Breast epithelium (tissue), 4 donors: ENCODE data around the gene TAP1. TPM values are rescaled to one million over a fixed set of nuclear protein-coding genes. Genes with fewer than 3 reads are reported as not detected.

Experiments used
- DNase-seq, 2 donors: peaks; one replicate each; pipeline ENCODE4 v3.0.0-alpha.2; 2019; ENCODE audit warnings: low spot score in 2 of 2
- H3K27ac ChIP-seq, 2 donors: fragments of 200-600 bp; sonication (generic) in 1 of 2; one replicate each; pipeline ENCODE4 v1.5.1; 2016 to 2019; ENCODE audit warnings: mild to moderate bottlenecking in 1 of 2
- H3K27me3 ChIP-seq, 2 donors: fragments of 200-600 bp; sonication (generic) in 1 of 2; one replicate each; pipeline versions ENCODE4 v1.5.1 to v1.6.0; 2017 to 2019; ENCODE audit warnings: control low read depth in 1 of 2, mild to moderate bottlenecking in 1 of 2
- H3K36me3 ChIP-seq: fragments of 200-600 bp; one replicate; pipeline ENCODE4 v1.5.1; 2019
- H3K4me1 ChIP-seq, 2 donors: fragments of 200-600 bp; sonication (generic); one replicate each; pipeline ENCODE4 v1.5.1; 2016 to 2019; ENCODE audit warnings: control low read depth in 1 of 2
- H3K4me3 ChIP-seq, 3 donors: fragments of 200-600 bp; sonication (generic); 1 replicate in 2 of 3; 2 replicates in 1 of 3; pipeline ENCODE4 v1.5.1; 2016 to 2019; ENCODE audit warnings: mild to moderate bottlenecking in 3 of 3, moderate library complexity in 2 of 3
- H3K9me3 ChIP-seq, 2 donors: fragments of 200-600 bp; sonication (generic) in 1 of 2; one replicate each; pipeline ENCODE4 v1.5.1; 2016 to 2019; ENCODE audit warnings: control low read depth in 1 of 2
- CTCF ChIP-seq, 3 donors: fragments of 450-650 bp; IDR thresholded peaks; one replicate each; pipeline ENCODE4 v1.5.1; 2016 to 2017; ENCODE audit warnings: antibody characterized with exemption in 3 of 3, mild to moderate bottlenecking in 3 of 3, moderate library complexity in 3 of 3
- POLR2A ChIP-seq: fragments of 450-650 bp; IDR thresholded peaks from one replicate; pipeline ENCODE4 v1.6.1; 2016; ENCODE audit warnings: antibody characterized with exemption, mild to moderate bottlenecking, moderate library complexity
- POLR2AphosphoS5 ChIP-seq, 3 donors: sonication (generic); formaldehyde crosslinking; IDR thresholded peaks; one replicate each; pipeline ENCODE4 v1.6.1; 2017; ENCODE audit warnings: antibody characterized with exemption in 3 of 3
- intact Hi-C: fragments of 100-400 bp; cut with DNase I; formaldehyde crosslinking; loops from one replicate; pipeline ENCODE4 v1.15.1; 2023; ENCODE audit warnings: low total_unique reads
- total RNA-seq, 3 donors: library from RNA; depleted of rRNA; stranded (reverse); fragments of >200 nt; gene quantifications; one replicate each; pipeline ENCODE4 v1.1.0, GENCODE V29; 2016

TAP1 gene
- total RNA-seq, 3 donors from 2014 or later = 24.2 to 40.6 (median 28.7) TPM

- DNase-seq = no peak
- intact Hi-C loops = no loop called here
- H3K36me3 ChIP-seq = peaks cover 4% of the 10 kb centered on the region
Observed at GRCh38 chr6:32843331-32843978, 10.0 kb downstream of the TAP1 start.

GRCh38 chr6:32842690-32843089 lies 10.8 kb downstream of the TAP1 start:
- no peak for TF ChIP-seq POLR2A
- no peak for TF ChIP-seq CTCF (IDR thresholded peaks at IDR 0.05)
- no peak for TF ChIP-seq POLR2AphosphoS5 (IDR thresholded peaks at IDR 0.05)
- Histone ChIP-seq H3K27ac (peak overlapping the region; percentile 28 to 97), H3K4me1 (peaks cover 0 to 10% of the 10 kb centered on the region in 2 donors), H3K27me3 (no peaks in the 10 kb centered on the region), H3K4me3 (peak overlapping the region; percentile 63 to 89 (median 84)), H3K36me3 (peaks cover 4% of the 10 kb centered on the region), H3K9me3 (no peaks in the 10 kb centered on the region)
- intact Hi-C loops = no loop called here
- peak in 1 of 2 donors; percentile 13 for DNase-seq

More at GRCh38 chr6:32843331-32843978, 10.0 kb downstream of the TAP1 start:
- H3K4me3 ChIP-seq = peak overlapping the region; percentile 63 to 89 (median 84)
- TF ChIP-seq POLR2AphosphoS5 (IDR thresholded peaks at IDR 0.05) (no peak), CTCF (IDR thresholded peaks at IDR 0.05) (no peak), POLR2A (no peak)
- H3K4me1 ChIP-seq = peaks cover 0 to 8% of the 10 kb centered on the region in 2 donors
- peak overlapping the region; percentile 92 to 97 for H3K27ac ChIP-seq
- H3K27me3 ChIP-seq = no peaks in the 10 kb centered on the region
- no peaks in the 10 kb centered on the region for H3K9me3 ChIP-seq

- peak overlapping the region in 1 of 3 donors; percentile 89 for H3K4me3 ChIP-seq
- peaks cover 0 to 15% of the 10 kb centered on the region in 2 donors for H3K4me1 ChIP-seq
- intact Hi-C loops = no loop called here
- no peaks in the 10 kb centered on the region for H3K9me3 ChIP-seq
- peak overlapping the region; percentile 28 to 97 for H3K27ac ChIP-seq
- H3K36me3 ChIP-seq = peaks cover 4% of the 10 kb centered on the region
- no peak for TF ChIP-seq POLR2A
- TF ChIP-seq CTCF (IDR thresholded peaks at IDR 0.05) = no peak
- no peak for TF ChIP-seq POLR2AphosphoS5 (IDR thresholded peaks at IDR 0.05)
- peak in 1 of 2 donors; percentile 3 for DNase-seq
- H3K27me3 ChIP-seq = no peaks in the 10 kb centered on the region
Observed at GRCh38 chr6:32842021-32842650, 11.4 kb downstream of the TAP1 start.

GRCh38 chr6:32840604-32841246 lies 12.8 kb downstream of the TAP1 start:
- Histone ChIP-seq H3K36me3 (no peaks in the 10 kb centered on the region), H3K4me3 (no peak overlapping the region), H3K4me1 (peaks cover 0 to 15% of the 10 kb centered on the region in 2 donors), H3K27ac (no peak overlapping the region), H3K9me3 (no peaks in the 10 kb centered on the region), H3K27me3 (no peaks in the 10 kb centered on the region)
- intact Hi-C loops = no loop called here
- TF ChIP-seq POLR2AphosphoS5 (IDR thresholded peaks at IDR 0.05) (no peak), POLR2A (no peak), CTCF (IDR thresholded peaks at IDR 0.05) (no peak)
- peak in 1 of 2 donors; percentile 13 for DNase-seq

GRCh38 chr6:32839356-32839755 lies 14.1 kb downstream of the TAP1 start:
- TF ChIP-seq POLR2A (no peak), POLR2AphosphoS5 (IDR thresholded peaks at IDR 0.05) (no peak), CTCF (IDR thresholded peaks at IDR 0.05) (no peak)
- Histone ChIP-seq H3K36me3 (no peaks in the 10 kb centered on the region), H3K4me3 (no peak overlapping the region), H3K9me3 (no peaks in the 10 kb centered on the region), H3K27ac (peak overlapping the region; percentile 92 to 94), H3K27me3 (no peaks in the 10 kb centered on the region), H3K4me1 (peaks cover 0 to 15% of the 10 kb centered on the region in 2 donors)
- intact Hi-C loops = no loop called here
- no peak for DNase-seq
